K562 (cell line): ENCODE results near the gene TBX6. TPM values are rescaled to one million over a fixed set of nuclear protein-coding genes. Genes with fewer than 3 reads are reported as not detected.

Source experiments
- AFF1 ChIP-seq, 2 experiments: fragments of 450-650 bp; IDR thresholded peaks; 2 replicates each; pipeline ENCODE4 v1.6.1; 2018; ENCODE audit warnings: mild to moderate bottlenecking in 2 of 2, low read depth in 1 of 2; ENCODE audit not compliant: partially characterized antibody in 2 of 2
- CBFA2T2 ChIP-seq: fragments of 450-650 bp; conservative IDR thresholded peaks from 2 replicates; pipeline ENCODE4 v1.6.1; 2017; ENCODE audit warnings: mild to moderate bottlenecking
- CEBPG ChIP-seq, 3 experiments: fragments of 200-800 bp in 1 of 3; sonication (Bioruptor generic) in 1 of 3; sonication (generic) in 1 of 3; formaldehyde crosslinking in 1 of 3; IDR thresholded peaks in 2 of 3; conservative IDR thresholded peaks in 1 of 3; 2 replicates each; pipeline versions ENCODE4 v1.6.1 to v1.8.0; 2016 to 2022; ENCODE audit warnings: missing compliant biosample characterization in 2 of 3, missing genetic modification characterization in 2 of 3, mild to moderate bottlenecking in 1 of 3, missing genetic modification reagents in 1 of 3
- E2F8 ChIP-seq: fragments of 450-650 bp; IDR thresholded peaks from 2 replicates; pipeline ENCODE4 v1.7.1; 2018; ENCODE audit warnings: mild to moderate bottlenecking, low read depth; ENCODE audit not compliant: partially characterized antibody
- ELK1 ChIP-seq: sonication (generic); formaldehyde crosslinking; IDR thresholded peaks from 2 replicates; pipeline ENCODE4 v1.8.1; 2022; ENCODE audit warnings: missing genetic modification reagents
- GABPB2 ChIP-seq: fragments of 250-450 bp; sonication (Bioruptor Pico); conservative IDR thresholded peaks from 2 replicates; pipeline ENCODE4 v1.5.1; 2021; ENCODE audit warnings: mild to moderate bottlenecking
- HMGN3 ChIP-seq: IDR thresholded peaks from 2 replicates; pipeline ENCODE4 v1.6.1; 2011; ENCODE audit warnings: borderline replicate concordance, low read depth, mild to moderate bottlenecking, mixed read lengths, low read length; ENCODE audit not compliant: insufficient read length; ENCODE audit errors: extremely low read depth
- MECOM ChIP-seq: fragments of 250-450 bp; sonication (Bioruptor Pico); IDR thresholded peaks from 2 replicates; pipeline ENCODE4 v1.8.0; 2022; ENCODE audit warnings: inconsistent platforms
- NCOA2 ChIP-seq, 2 experiments: fragments of 450-650 bp; IDR thresholded peaks; 2 replicates each; pipeline ENCODE4 v1.6.1; 2018; ENCODE audit warnings: mild to moderate bottlenecking in 2 of 2, moderate library complexity in 1 of 2; ENCODE audit not compliant: partially characterized antibody in 2 of 2
- RAD21 ChIP-seq, 2 experiments: fragments of 250-450 bp in 1 of 2; fragments of 450-650 bp in 1 of 2; sonication (Bioruptor Pico) in 1 of 2; formaldehyde crosslinking in 1 of 2; IDR thresholded peaks in 1 of 2; conservative IDR thresholded peaks in 1 of 2; 2 replicates each; pipeline versions ENCODE4 v1.4.0 to v1.8.0; 2020 to 2022; ENCODE audit warnings: mild to moderate bottlenecking in 2 of 2, moderate library complexity in 1 of 2
- SMAD2 ChIP-seq: fragments of 150-350 bp; IDR thresholded peaks from 2 replicates; pipeline ENCODE4 v1.6.1; 2014; ENCODE audit warnings: low read depth, mild to moderate bottlenecking, low read length
- ZNF431 ChIP-seq: sonication (generic); formaldehyde crosslinking; IDR thresholded peaks from 2 replicates; pipeline ENCODE4 v1.8.0; 2022; ENCODE audit warnings: mild to moderate bottlenecking, missing genetic modification reagents
- polyA plus RNA-seq, 8 experiments: library from polyadenylated mRNA; depleted of rRNA in 4 of 8; stranded (reverse) in 5 of 8; unstranded in 3 of 8; fragments of >200 nt; fragmentation: Nextera tagmentation in 2 of 8; fragmentation: Illumina TruSeq in 1 of 8; extraction: Ambion mirVana in 2 of 8; extraction: Trizol in 1 of 8; gene quantifications; 2 replicates each; pipeline versions ENCODE4 v1.2.1 to v1.2.3, GENCODE V29; 2011 to 2014; ENCODE audit warnings: inconsistent platforms in 1 of 8, missing spikeins in 1 of 8
- total RNA-seq, 7 experiments: library from RNA; depleted of rRNA in 6 of 7; stranded (reverse); fragments of >200 nt in 6 of 7; fragmentation: Illumina TruSeq in 2 of 7; extraction: Trizol in 2 of 7; gene quantifications; 2 replicates each; pipeline versions ENCODE4 v1.2.1 to v1.2.3, GENCODE V29; 2011 to 2021; ENCODE audit warnings: low replicate concordance in 1 of 7

TBX6 gene
- total and polyA plus RNA-seq, 9 of the 15 experiments (the other 6 are each of a cell fraction or from before 2014, with no cell fraction given): 0.07 to 0.58 (median 0.11) TPM; not detected in 2

GRCh38 chr16:30063893-30064728 is 27.6 kb downstream of the TBX6 start (continued):
- TF ChIP-seq HMGN3 (peak; percentile 48), ZNF431 (no peak), ELK1 (CRISPR knock-in tag) (no peak), CEBPG (CRISPR knock-in tag; IDR thresholded peaks at IDR 0.05) (no peak), CEBPG (tag; conservative IDR thresholded peaks at IDR 0.05 in 1 of 2, IDR thresholded peaks at IDR 0.05 in 1 of 2) (no peak), AFF1 (IDR thresholded peaks at IDR 0.05; ENCODE audit: low read depth in 1 of 2, partially characterized antibody in 2 of 2) (no peak), RAD21 (CRISPR knock-in tag; conservative IDR thresholded peaks at IDR 0.05 in 1 of 2, IDR thresholded peaks at IDR 0.05 in 1 of 2) (peak; percentile 49 to 56), CBFA2T2 (peak; percentile 44), GABPB2 (no peak), MECOM (CRISPR knock-in tag) (no peak), E2F8 (no peak), SMAD2 (no peak), NCOA2 (IDR thresholded peaks at IDR 0.05; ENCODE audit: partially characterized antibody in 2 of 2) (no peak)
